HG03439 (cell line): ENCODE measurements around the gene TGFA.

ENCODE experiments used
- ATAC-seq: cut with Tn5 transposase; IDR thresholded peaks from one replicate; pipeline ENCODE4 v1.9.1; 2021; ENCODE audit warnings: mild to moderate bottlenecking, moderate library complexity; ENCODE audit not compliant: unreplicated experiment

The TGFA gene

GRCh38 chr2:70499253-70499652 is 54.4 kb downstream of the TGFA start:
- ATAC-seq: no peak

GRCh38 chr2:70498528-70498927 is 55.1 kb downstream of the TGFA start:
- no peak for ATAC-seq

- no peak for ATAC-seq
These were observed 55.6 kb downstream of the TGFA start for GRCh38 chr2:70498054-70498453.

- ATAC-seq: no peak
These were observed 56.8 kb downstream of the TGFA start for GRCh38 chr2:70496819-70497218.

- ATAC-seq: no peak
These were observed 59.2 kb downstream of the TGFA start for GRCh38 chr2:70494293-70494886.

GRCh38 chr2:70490381-70490780 is 63.2 kb downstream of the TGFA start:
- no peak for ATAC-seq

- no peak for ATAC-seq
These were observed 64.5 kb downstream of the TGFA start for GRCh38 chr2:70489165-70489564.

- ATAC-seq: no peak
These were observed 69.5 kb downstream of the TGFA start for GRCh38 chr2:70484086-70484485.

GRCh38 chr2:70482401-70482800 is 71.2 kb downstream of the TGFA start:
- no peak for ATAC-seq

- ATAC-seq: no peak
These were observed 73.2 kb downstream of the TGFA start for GRCh38 chr2:70480468-70480867.

- no peak for ATAC-seq
These were observed 73.8 kb downstream of the TGFA start for GRCh38 chr2:70479816-70480215.

GRCh38 chr2:70477441-70477844 is 76.2 kb downstream of the TGFA start:
- ATAC-seq: no peak

- no peak for ATAC-seq
These were observed 78.4 kb downstream of the TGFA start for GRCh38 chr2:70475266-70475665.

- ATAC-seq: no peak
These were observed 79.3 kb downstream of the TGFA start for GRCh38 chr2:70474256-70474848.

GRCh38 chr2:70473101-70473722 is 80.4 kb downstream of the TGFA start:
- no peak for ATAC-seq

GRCh38 chr2:70472221-70472890 is 81.3 kb downstream of the TGFA start:
- ATAC-seq: no peak

- no peak for ATAC-seq
These were observed 82.5 kb downstream of the TGFA start for GRCh38 chr2:70471129-70471528.

GRCh38 chr2:70469961-70470360 is 83.7 kb downstream of the TGFA start:
- no peak for ATAC-seq

GRCh38 chr2:70469435-70469834 is 84.2 kb downstream of the TGFA start:
- no peak for ATAC-seq

- no peak for ATAC-seq
These were observed 84.7 kb downstream of the TGFA start for GRCh38 chr2:70468878-70469277.

GRCh38 chr2:70467831-70468779 is 85.5 kb downstream of the TGFA start:
- no peak for ATAC-seq
